Epithelial cell of prostate (primary cell): ENCODE results near the gene UCN.
"Not testable (repeated sequence)": the region's sequence is repeated elsewhere in the genome, so short reads cannot be mapped to it uniquely, and the experiment has no call there.

ENCODE experiments used
- DNase-seq: peaks from one replicate; pipeline ENCODE4 v3.0.0-alpha.2; 2011; ENCODE audit warnings: low read depth, low spot score
- H3K27ac ChIP-seq: fragments of 450-650 bp; 2 replicates; pipeline ENCODE4 v1.5.1; 2017; ENCODE audit warnings: mild to moderate bottlenecking

UCN gene

DNA sequence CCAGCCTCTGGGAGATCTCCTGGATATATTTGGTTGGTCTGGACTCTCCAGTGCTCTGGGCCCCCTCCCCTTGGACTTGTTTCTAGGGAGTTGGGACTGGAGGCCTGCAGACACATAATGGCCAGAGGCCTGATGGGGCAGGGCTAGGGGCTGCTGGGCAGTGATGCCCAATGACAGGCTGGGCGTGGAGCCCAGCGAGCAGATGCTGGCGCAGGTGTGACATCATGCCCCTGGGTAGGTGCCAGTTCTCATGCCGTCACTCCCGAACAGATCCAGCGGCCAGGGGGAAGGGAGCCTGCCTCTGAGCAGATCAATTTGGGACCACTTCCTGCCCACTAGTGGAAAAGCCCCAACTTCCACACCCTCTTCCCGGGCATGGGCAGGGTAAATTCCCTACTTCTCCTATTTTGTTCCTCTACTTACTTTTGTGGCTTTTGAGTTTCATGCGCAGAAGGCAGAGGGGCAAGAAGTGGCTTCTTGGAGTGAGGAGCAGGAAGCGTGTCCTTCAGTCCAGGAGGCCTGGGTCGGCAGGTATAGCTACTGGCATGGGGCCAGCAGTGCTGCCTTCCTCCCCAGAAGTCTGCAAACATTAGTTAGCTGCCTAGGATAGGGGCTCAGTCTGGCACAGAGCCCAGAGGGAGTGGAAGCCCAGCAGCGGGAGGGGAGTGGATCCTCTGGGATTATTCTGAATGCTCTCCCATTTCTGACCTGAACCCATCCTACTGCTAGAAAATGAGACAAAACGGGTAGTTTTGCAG, 8.6 kb upstream of the UCN start:
- H3K27ac ChIP-seq = no peak overlapping the region
- DNase-seq = no peak

DNA sequence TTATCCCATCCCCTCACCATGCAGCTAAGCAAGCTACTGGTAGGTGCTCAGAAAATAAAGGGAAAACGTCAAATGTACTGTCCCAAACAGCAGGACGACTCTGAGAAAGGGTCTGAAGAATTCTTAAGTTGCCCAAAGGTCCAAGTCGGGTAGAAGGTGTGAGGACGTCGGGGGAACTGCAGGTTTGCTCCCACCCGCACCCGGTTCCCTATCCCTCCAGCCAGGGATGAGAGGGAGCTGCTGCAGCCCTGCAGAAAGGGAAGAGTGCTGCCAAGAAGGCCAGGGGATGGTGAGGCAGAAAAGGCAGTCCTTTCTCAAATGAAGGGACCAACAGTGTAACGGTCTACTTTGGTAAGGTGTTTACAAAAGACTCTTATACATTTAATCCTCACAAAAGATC, 6.9 kb upstream of the UCN start:
- H3K27ac ChIP-seq = no peak overlapping the region
- no peak for DNase-seq

DNA sequence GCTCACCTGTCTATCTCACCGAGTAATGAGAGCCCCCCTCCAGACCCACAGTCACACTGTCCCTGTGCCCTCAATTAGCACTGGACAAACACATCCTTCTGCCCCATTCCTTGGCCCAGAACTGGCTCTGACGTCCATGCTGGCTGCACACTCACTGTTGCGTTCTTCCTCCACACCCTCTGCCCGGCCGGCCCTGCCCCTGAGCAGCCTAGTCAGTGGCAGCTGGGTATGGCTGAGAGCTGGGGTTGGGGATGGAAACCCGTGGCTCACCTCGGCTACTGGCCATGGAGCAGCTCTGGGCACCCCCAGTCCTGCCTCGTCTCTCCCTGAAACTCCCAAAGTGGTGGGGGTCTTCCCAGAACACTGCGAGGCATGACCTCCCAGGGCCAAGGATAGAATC, 6.5 kb upstream of the UCN start:
- no peak for DNase-seq
- no peak overlapping the region for H3K27ac ChIP-seq

DNA sequence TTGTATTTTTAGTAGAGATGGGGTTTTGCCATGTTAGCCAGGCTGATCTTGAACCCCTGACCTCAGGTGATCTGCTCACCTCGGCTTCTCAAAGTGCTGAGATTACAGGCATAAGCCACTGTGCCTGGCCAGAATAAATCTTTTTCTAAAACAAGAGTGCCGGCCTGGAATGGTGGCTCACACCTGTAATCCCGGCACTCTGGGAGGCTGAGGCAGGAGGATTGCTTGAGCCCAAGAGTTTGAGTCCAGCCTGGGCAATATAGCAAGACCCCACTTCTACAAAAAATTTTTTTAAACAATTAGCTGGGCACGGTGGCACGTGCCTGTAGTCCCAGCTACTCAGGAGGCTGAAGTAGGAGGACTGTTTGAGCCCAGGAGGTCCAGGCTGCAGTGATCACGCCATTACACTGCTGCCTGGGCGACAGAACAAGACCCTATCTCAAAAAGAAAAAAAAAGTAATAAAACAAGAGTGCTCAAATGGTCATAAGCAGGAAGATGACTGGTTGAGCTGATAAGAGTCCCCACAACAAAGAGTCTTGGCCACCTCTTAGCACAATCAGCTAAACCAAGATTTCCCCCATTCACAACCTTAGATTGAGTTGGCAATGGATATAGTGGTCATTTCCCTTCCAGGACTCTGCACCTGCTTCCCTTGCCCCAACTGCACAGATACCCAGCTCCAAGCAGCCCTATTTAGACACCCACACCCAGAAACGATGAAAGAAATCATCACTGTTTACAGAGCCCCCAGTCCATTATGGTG, 5.8 kb upstream of the UCN start:
- DNase-seq = no peak
- H3K27ac ChIP-seq = no peak overlapping the region

DNA sequence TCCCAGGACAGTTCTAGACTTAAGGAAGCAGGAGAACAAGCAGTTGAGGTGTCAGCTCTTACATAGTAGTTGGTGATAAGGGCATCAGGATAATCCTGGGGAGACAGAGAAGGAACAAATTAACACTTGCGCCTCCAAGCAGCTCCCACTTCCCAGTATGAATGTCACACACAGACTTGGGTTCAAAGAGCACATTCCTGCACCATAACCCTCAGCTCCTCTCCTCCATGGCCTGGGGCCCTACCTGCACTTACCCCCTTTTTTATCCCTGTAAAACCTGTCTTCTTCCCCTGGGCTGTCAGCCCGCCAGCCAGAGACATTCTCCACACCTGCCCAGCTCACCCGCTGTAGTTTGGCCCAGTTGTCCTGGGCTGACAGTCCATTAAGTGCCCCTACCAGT, 3.9 kb upstream of the UCN start:
- no peak for DNase-seq

DNA sequence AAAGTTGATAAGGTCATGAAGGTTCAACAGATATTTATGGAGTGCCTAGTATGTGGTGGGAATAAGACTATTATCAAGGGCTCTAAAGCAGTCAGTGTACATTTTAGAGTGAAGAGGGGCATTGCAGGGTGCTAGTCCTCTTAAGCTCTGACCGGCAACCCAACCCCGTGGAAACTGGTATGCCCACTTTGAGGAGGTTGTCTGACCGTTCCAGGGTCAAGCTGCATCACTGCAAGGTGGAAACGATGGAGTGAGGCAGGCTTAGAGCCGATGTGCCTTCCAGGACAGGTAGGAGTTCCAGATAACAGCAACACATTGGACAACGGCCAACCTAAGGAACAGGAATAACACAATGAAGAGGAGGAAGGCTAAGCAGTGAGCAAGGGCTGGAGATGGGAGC, 1.4 kb upstream of the UCN start:
- no peak for DNase-seq
- H3K27ac ChIP-seq = no peak overlapping the region

More for the DNA sequence above, 3.9 kb upstream of the UCN start:
- H3K27ac ChIP-seq = no peak overlapping the region

DNA sequence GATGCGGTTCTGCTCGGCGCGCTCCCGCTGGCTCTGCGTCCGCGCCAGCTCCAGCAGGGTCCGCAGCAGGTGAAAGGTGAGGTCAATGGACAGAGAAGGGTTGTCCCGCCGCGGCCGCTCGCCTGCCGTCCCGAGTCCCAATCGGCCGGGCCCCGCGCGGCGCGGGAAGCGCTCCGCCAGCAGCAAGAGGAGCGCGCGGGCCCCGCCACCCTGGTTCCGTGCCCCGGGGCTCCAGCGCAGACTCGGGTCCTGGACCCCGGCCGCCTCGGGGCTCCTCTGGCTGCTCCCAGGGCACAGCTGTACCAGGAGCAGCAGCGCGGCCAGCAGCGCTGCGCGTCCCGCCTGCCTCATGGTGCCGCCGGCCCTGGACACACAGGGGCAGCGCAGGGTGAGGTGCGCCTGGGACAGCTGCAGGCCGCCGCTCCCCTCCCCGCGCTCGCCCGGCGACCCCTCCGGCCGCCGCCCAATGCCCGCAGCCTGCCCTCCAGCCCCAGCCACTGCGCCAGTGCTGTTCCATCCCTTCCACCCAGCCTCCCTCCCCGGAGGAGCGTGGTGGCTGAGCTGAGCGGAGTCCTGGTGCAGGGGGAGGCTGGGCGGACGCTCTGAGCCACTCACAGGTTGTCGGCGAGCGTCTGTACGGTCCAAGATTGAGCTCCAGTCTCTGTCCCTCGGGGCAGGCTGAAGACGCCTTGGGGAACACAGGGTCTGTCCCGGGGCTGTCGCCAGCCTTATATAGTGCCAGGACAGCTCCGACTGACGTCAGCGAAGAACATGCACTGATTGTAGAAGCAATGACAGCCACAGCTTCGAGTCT, 493 bp downstream of the UCN start:
- DNase-seq = no peak

DNA sequence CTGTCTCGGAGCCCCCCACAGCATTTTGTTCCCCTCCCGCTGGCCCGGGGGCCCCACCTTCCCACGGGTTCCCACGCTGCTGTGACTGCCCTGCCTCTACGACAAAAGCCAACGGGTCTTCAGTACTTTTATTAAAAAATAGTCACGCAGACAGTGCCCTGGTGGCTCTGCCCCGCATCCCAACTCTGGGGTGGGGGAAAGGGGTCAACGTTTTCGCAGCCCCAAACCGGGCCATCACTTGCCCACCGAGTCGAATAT, 1.0 kb downstream of the UCN start:
- H3K27ac ChIP-seq = no peak overlapping the region
- DNase-seq = no peak

More for the DNA sequence above, 493 bp downstream of the UCN start:
- no peak overlapping the region for H3K27ac ChIP-seq

DNA sequence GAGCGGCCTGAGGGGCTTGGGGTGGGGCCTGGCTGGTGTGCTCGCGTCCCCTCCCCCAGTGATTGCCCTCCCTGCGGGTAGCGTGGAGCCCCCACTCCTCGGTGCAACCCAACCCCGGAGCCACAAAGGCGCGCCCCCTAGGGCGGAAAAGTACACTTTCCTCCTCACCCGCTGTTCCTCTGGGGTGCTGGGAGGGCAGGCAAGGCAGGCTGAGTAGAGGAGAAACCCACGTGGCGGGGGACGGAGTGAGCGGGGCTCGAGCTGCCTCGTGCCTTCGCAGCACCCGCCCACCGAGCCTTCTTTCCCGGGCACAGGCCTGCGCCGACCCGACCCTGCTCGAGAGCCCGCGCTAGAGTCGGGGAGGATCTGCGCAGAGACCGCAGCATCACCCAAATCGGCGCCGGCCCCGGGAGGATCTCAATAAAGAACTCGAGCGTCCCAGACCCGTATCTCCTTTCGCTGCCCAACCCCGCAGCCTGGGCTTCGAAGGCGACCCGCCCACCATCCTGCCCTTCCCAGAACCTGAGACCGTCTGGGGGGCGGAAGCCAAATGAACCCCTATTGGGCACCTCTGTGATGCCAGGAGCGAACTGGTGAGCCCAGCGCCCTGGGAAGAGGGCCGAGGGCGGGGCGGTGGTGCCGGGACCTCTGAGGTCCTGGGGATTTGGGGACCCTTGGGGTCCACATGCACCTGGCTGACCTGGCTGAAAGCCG, 1.5 kb downstream of the UCN start:
- H3K27ac ChIP-seq = no peak overlapping the region
- DNase-seq = no peak

DNA sequence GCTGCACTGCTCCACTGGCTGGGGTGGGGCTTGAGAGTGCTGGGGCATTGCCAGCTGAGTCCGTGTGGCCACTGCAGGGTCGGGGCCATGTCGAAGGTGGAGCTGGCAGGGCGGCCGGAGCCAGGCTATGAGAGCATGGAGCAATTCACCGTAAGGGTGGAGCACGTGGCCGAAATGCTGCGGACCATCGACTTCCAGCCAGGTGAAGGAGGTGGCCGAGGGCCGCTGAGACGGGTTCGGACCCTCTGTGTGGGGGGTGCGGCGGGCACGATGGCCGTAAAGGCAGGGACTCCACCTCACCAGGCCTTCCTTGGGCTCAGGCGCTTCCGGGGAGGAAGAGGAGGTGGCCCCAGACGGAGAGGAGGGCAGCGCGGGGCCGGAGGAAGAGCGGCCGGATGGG, 2.1 kb downstream of the UCN start:
- DNase-seq = no peak

DNA sequence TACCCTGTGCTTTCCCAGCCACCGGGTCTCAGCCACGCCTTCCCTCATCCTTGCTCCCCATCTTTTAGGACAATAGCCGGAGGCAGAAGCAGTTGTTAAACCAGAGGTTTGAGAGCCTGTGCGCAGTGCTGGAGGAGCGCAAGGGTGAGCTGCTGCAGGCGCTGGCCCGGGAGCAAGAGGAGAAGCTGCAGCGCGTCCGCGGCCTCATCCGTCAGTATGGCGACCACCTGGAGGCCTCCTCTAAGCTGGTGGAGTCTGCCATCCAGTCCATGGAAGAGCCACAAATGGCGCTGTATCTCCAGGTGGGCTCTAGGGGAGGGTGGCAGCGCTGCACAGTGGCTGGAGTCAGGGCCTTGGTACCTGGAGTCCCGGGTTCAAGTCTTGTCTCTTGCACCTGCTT, 2.7 kb downstream of the UCN start:
- no peak overlapping the region for H3K27ac ChIP-seq
- no peak for DNase-seq

More for the DNA sequence above, 2.1 kb downstream of the UCN start:
- no peak overlapping the region for H3K27ac ChIP-seq

DNA sequence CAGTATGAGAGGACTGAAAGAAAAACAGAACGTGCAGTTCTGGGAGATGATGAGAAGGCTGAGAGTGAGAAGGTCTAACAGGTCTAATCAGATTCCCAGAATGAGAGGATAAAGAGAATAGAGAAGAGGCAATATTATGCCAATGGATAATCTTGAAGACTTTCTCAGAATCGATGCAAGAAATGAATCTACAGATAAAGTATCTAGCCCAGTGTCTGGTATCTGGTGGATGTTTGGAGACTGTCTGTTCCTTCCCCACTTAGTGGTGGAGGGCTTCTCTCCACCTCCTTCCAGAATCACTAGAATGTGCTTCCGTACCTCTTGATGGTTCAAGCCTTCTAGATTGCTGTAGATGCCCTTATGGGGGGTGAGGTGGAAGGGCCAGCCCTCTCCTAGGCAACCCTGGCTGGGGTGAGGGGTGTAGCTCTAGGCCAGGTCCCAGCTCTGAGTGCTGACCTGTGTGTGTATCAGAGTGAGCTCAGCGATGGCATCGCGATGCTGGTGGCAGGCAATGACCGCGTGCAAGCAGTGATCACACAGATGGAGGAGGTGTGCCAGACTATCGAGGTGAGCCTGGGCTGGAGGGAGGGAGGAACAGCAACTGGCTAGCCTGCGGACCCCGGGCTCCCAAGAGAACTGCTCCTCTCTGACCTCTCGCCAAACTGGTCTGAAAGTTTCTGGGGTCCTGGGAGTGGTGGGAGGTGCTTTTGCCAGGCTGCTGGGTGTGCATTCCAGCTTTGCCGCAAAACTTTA, 3.6 kb downstream of the UCN start:
- no peak overlapping the region for H3K27ac ChIP-seq
- DNase-seq = no peak

DNA sequence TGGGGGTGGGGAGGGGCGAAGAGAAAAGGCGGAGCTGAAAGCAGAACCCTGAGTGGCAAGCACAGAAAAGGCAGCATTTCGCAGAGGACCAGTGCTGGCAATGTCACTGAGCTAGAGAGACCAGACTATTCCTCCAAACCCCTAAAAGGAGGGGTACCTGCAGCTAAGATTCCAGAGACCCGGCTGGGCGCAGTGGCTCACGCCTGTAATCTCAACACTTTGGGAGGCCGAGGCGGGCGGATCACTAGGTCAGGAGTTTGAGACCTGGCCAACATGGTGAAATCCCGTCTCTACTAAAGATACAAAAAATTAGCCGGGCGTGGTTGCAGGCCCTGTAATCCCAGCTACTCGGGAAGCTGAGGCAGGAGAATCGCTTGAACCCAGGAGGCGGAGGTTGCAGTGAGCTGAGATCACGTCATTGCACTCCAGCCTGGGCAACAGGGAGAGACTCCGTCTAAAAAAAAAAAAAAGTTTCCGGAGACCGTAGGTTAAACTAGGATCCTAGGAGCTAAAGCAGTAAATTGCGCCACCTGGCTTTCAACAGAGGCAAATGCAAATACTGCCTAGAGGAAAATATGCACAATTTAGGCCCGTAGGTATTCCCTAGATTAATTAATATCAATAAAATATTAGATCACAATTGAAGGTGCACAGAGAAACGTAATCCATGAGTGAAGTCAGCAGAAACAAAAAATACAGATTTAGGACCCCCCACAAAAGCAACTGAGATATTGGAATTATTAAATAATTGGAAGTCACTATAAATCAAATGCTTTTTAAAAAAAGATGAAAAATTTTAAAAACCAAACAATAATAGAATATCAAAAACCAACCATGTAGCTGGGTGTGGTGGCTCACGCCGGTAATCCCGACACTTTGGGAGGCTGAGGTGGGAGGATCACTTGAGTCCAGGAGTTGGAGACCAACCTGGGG, 4.9 kb downstream of the UCN start:
- no peak overlapping the region for H3K27ac ChIP-seq
- DNase-seq = no peak

DNA sequence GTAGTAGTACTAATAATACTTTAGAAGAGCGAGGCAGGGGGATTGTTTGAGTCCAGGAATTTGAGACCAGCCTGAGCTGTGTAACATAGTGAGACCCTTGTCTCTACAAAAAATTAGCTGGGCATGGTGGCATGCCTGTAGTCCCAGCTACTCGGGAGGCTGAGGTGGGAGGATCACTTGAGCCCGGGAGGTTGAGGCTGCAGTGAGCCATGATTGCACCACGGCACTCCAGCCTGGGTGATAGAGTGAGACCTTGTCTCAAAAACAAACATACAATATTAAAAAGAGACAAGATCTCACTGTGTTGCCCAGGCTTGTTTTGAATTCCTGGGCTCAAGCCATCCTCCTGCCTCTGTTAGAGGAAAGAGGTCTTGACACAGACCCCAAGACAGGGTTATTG, 7.6 kb downstream of the UCN start:
- DNase-seq, H3K27ac ChIP-seq: not testable (repeated sequence)

DNA sequence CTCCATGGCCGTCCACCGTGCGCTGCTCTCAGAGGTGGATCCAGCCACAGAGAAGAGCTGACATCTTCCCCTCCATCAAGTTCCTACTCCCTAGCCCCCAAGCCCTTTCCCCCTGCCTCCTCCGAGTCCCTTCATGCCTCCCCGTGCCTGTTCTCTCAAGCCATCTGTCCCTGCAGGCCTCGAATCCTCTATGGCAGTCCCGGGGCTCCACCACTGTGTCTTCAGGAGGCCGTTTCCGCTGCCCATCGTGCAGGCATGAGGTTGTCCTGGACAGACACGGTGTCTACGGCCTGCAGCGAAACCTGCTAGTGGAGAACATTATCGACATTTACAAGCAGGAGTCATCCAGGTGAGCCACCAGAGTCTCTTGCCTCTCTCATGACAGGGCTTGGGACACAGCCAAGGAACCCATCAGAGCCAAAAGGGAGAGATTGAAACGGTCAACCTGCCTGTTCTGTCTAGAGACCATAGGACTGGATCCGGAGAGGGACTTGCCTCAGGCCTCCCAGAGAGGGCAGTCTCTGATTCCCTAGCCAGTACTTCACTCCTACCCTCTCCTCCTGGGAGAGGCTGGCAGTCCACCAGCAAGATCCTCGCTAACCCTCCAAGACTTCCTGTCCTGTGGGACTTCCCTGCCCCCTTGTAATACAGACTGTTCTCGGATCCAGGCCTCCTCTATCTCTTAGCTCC, 9.7 kb downstream of the UCN start:
- DNase-seq = no peak
- no peak overlapping the region for H3K27ac ChIP-seq

DNA sequence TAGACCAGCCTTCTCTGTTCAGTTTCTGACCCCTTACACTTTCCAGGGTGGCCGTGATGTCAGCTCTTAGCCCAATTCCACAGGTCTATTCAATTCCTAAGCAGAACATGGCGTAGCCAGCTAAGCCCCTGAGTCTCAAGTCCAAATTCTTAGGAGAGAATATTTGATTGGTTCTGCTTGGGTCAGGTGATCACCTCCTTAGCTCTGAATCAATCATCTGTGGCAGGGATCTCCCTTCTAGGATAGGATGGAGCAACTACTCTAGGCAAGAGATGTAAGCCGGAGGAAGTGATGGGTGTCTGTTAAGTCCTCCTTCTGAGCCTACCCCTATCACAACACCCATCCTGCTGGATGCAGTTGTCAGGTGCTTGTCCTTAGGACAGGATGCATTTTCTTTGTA, 11.1 kb downstream of the UCN start:
- DNase-seq = no peak
- H3K27ac ChIP-seq = no peak overlapping the region

DNA sequence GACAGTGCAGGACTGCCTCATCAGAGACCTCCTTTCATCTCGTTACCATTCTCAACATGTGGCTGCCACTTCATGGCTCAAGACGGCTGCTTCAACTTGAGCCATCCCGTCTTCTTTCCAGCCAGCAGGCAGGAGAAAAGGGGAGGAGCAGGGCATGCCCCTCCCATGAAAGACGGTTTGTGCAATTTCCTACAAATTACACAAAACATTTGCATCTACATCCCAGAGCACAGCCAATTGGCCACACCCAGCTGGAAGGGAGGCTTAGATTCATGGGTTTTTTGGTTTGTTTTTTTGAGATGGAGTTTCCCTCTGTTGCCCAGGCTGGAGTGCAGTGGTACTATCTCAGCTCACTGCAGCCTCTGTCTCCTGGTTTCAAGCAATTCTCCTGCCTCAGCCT, 11.8 kb downstream of the UCN start:
- no peak overlapping the region for H3K27ac ChIP-seq
- no peak for DNase-seq

DNA sequence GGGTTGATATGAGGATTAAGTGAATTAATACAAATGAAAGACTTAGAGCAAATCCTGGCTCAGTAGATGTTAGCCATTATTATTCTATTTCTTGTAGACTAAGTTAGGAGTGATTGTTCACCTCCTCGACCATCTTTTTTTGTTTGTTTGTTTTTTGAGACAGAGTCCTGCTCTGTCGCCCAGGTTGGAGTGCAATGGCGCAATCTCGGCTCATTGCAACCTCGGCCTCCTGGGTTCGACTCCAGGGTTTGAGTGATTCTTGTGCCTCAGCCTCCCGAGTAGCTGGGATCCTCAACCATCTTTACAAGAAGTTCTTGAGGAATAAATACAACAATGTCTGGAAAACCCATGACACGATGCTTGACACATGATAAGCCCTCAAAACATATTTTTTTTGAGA, 13.3 kb downstream of the UCN start:
- H3K27ac ChIP-seq = no peak overlapping the region
- DNase-seq = no peak
